ENCODE data around the gene RC3H1.

- no peak for TF ChIP-seq CTCF (IDR thresholded peaks at IDR 0.05)
- TF ChIP-seq POLR2A (IDR thresholded peaks at IDR 0.05; ENCODE audit: low read depth) = no peak
Observed at GRCh38 chr1:174053826-174054225, 31.7 kb upstream of the RC3H1 start.

Measured in esophagus muscularis mucosa (tissue), 3 donors.